GM10248 (cell line): ENCODE results near the gene FHOD3.

ENCODE experiments used
- CTCF ChIA-PET: fragments of 300-600 bp; sonication (Branson Sonifier 250); formaldehyde crosslinking; extraction: SDS; loops from one replicate; lab custom pipeline; 2021; ENCODE audit warnings: antibody characterized with exemption; lab: Yijun Ruan, JAX
- POLR2A ChIA-PET: fragments of 350-650 bp; sonication (Branson Sonifier 250); formaldehyde crosslinking; extraction: SDS; loops from one replicate; lab custom pipeline; 2020; ENCODE audit warnings: antibody characterized with exemption; lab: Yijun Ruan, JAX
- DNase-seq: peaks from one replicate; pipeline ENCODE4 v3.0.0; 2012; ENCODE audit errors: extremely low spot score
- CTCF ChIP-seq: IDR thresholded peaks from 2 replicates; pipeline ENCODE4 v1.5.1; 2012; ENCODE audit warnings: mild to moderate bottlenecking, low read depth; ENCODE audit errors: extremely low read depth, missing control alignments, control extremely low read depth

FHOD3 gene

GRCh38 chr18:36304723-36305122 lies 7.2 kb downstream of the FHOD3 start:
- no peak for DNase-seq
- TF ChIP-seq CTCF, result no peak
- POLR2A ChIA-PET, result no interaction called here
- CTCF ChIA-PET, result no interaction called here

- TF ChIP-seq CTCF, result no peak
- no peak for DNase-seq
- ChIA-PET CTCF (no interaction called here), POLR2A (no interaction called here)
Measured at GRCh38 chr18:36305375-36305774, 7.9 kb downstream of the FHOD3 start.

GRCh38 chr18:36307513-36307912 lies 10.0 kb downstream of the FHOD3 start:
- no peak for TF ChIP-seq CTCF
- POLR2A ChIA-PET, result no interaction called here
- no peak for DNase-seq
- CTCF ChIA-PET, result no interaction called here

GRCh38 chr18:36308711-36309435 lies 11.4 kb downstream of the FHOD3 start:
- CTCF ChIA-PET, result interaction anchor here (1.9 kb wide), 1 partner anchor 14 kb away, joined by 5 read pairs; no protein-coding TSS in a partner anchor
- POLR2A ChIA-PET, result no interaction called here
- TF ChIP-seq CTCF, result no peak
- no peak for DNase-seq

GRCh38 chr18:36309436-36310391 lies 12.2 kb downstream of the FHOD3 start:
- POLR2A ChIA-PET, result no interaction called here
- no peak for TF ChIP-seq CTCF
- CTCF ChIA-PET, result interaction anchor here (1.9 kb wide), 1 partner anchor 15 kb away, joined by 5 read pairs; no protein-coding TSS in a partner anchor
- no peak for DNase-seq

GRCh38 chr18:36311026-36311570 lies 13.6 kb downstream of the FHOD3 start:
- POLR2A ChIA-PET, result no interaction called here
- no peak for DNase-seq
- CTCF ChIA-PET, result no interaction called here
- TF ChIP-seq CTCF, result no peak
